Natural killer cell (primary cell): ENCODE measurements around the gene CRX. TPM values are rescaled to one million over a fixed set of nuclear protein-coding genes. Genes with fewer than 3 reads are reported as not detected.
"Not testable (repeated sequence)": the region's sequence is repeated elsewhere in the genome, so short reads cannot be mapped to it uniquely, and the experiment has no call there.

Source experiments
- ATAC-seq, 3 donors: fragments of 150-1000 bp in 2 of 3; fragments of 200-7000 bp in 1 of 3; cut with Tn5 transposase; 1 replicate in 1 of 3; 2 replicates in 2 of 3; pipeline ENCODE4 v1.10.0; 2021; ENCODE audit warnings: mild to moderate bottlenecking in 2 of 3, moderate library complexity in 2 of 3
- DNase-seq, 2 donors: peaks; one replicate each; pipeline versions ENCODE4 v3.0.0 to v3.0.0-alpha.2; 2013 to 2021; ENCODE audit warnings: mixed read lengths in 1 of 2
- H3K27ac ChIP-seq: one replicate; pipeline ENCODE4 v1.5.1; 2013; ENCODE audit warnings: mild to moderate bottlenecking, low read length
- H3K27me3 ChIP-seq: one replicate; pipeline ENCODE4 v1.6.1; 2013; ENCODE audit warnings: low read length; ENCODE audit not compliant: control insufficient read depth, insufficient read depth
- H3K36me3 ChIP-seq: one replicate; pipeline ENCODE4 v1.6.1; 2013; ENCODE audit warnings: low read length; ENCODE audit not compliant: control insufficient read depth, insufficient read depth
- H3K4me1 ChIP-seq: one replicate; pipeline ENCODE4 v1.6.1; 2013; ENCODE audit warnings: low read length; ENCODE audit not compliant: control insufficient read depth, insufficient read depth
- H3K4me3 ChIP-seq: one replicate; pipeline ENCODE4 v1.5.1; 2013; ENCODE audit warnings: low read length
- H3K9me3 ChIP-seq: one replicate; pipeline ENCODE4 v1.6.1; 2013; ENCODE audit warnings: low read length; ENCODE audit not compliant: control insufficient read depth, insufficient read depth
- H3K27ac Mint-ChIP-seq, 2 donors: one replicate each; pipeline ENCODE4 v1.8.0; 2022; ENCODE audit warnings: mild to moderate bottlenecking in 2 of 2, mixed read lengths in 2 of 2, moderate library complexity in 1 of 2
- H3K27me3 Mint-ChIP-seq, 2 donors: one replicate each; pipeline ENCODE4 v1.8.0; 2022; ENCODE audit warnings: low read depth in 2 of 2, mixed read lengths in 2 of 2
- H3K36me3 Mint-ChIP-seq: one replicate; pipeline ENCODE4 v1.8.0; 2022; ENCODE audit warnings: mixed read lengths
- H3K4me1 Mint-ChIP-seq, 2 donors: one replicate each; pipeline ENCODE4 v1.8.0; 2022; ENCODE audit warnings: mixed read lengths in 2 of 2
- H3K4me3 Mint-ChIP-seq: one replicate; pipeline ENCODE4 v1.8.0; 2022; ENCODE audit warnings: mild to moderate bottlenecking, moderate library complexity, mixed read lengths
- H3K9me3 Mint-ChIP-seq, 2 donors: one replicate each; pipeline ENCODE4 v1.8.0; 2022; ENCODE audit warnings: mixed read lengths in 2 of 2
- WGBS: methylation state at CpG from one replicate; pipeline ENCODE4 v1.1.7; 2013; ENCODE audit warnings: missing lambda C conversion rate; ENCODE audit not compliant: insufficient coverage; 5-methylcytosine and 5-hydroxymethylcytosine counted together
- intact Hi-C: fragments of 100-400 bp; cut with micrococcal nuclease; formaldehyde crosslinking; loops from one replicate; pipeline ENCODE4 v1.14.2; 2022
- total RNA-seq, 4 donors: library from RNA; stranded (reverse); fragments of 120-200 nt in 1 of 4; gene quantifications; one replicate each; pipeline versions ENCODE4 v1.2.3 to v1.2.4, GENCODE V29; 2013 to 2022
- TF ChIP-seq, protein P1 (sequence below): fragments of 200-600 bp; IDR thresholded peaks from one replicate; pipeline ENCODE4 v1.8.0; 2022; ENCODE audit warnings: antibody characterized with exemption

The CRX gene
- total RNA-seq, 3 donors from 2014 or later (not counting 1 experiment from before 2014, with no cell fraction given) = not detected

GRCh38 chr19:47806435-47806834, 15.3 kb upstream of the CRX start:
- TF ChIP-seq, protein P1, sequence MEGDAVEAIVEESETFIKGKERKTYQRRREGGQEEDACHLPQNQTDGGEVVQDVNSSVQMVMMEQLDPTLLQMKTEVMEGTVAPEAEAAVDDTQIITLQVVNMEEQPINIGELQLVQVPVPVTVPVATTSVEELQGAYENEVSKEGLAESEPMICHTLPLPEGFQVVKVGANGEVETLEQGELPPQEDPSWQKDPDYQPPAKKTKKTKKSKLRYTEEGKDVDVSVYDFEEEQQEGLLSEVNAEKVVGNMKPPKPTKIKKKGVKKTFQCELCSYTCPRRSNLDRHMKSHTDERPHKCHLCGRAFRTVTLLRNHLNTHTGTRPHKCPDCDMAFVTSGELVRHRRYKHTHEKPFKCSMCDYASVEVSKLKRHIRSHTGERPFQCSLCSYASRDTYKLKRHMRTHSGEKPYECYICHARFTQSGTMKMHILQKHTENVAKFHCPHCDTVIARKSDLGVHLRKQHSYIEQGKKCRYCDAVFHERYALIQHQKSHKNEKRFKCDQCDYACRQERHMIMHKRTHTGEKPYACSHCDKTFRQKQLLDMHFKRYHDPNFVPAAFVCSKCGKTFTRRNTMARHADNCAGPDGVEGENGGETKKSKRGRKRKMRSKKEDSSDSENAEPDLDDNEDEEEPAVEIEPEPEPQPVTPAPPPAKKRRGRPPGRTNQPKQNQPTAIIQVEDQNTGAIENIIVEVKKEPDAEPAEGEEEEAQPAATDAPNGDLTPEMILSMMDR = no peak
- Mint-ChIP-seq H3K36me3 (no peaks in the 10 kb centered on the region), H3K27ac (no peak overlapping the region), H3K27me3 (peaks cover 0 to 6% of the 10 kb centered on the region in 2 donors), H3K9me3 (no peaks in the 10 kb centered on the region), H3K4me3 (no peak overlapping the region), H3K4me1 (no peaks in the 10 kb centered on the region)
- H3K27ac ChIP-seq = no peak overlapping the region
- intact Hi-C loops = no loop called here
- 88% methylated on average over 6 of the region's 6 CpGs for WGBS
- no peaks in the 10 kb centered on the region for H3K27me3 ChIP-seq
- H3K9me3 ChIP-seq = peaks cover 4% of the 10 kb centered on the region
- no peaks in the 10 kb centered on the region for H3K4me1 ChIP-seq
- no peak overlapping the region for H3K4me3 ChIP-seq
- DNase-seq (no peak), ATAC-seq (no peak)
- H3K36me3 ChIP-seq = no peaks in the 10 kb centered on the region

GRCh38 chr19:47813304-47813994, 8.3 kb upstream of the CRX start:
- no peaks in the 10 kb centered on the region for H3K4me1 ChIP-seq
- no peaks in the 10 kb centered on the region for H3K27me3 ChIP-seq
- ATAC-seq = peak; percentile 66 to 82 (median 68)
- 43% methylated on average over 14 of the region's 17 CpGs for WGBS
- Mint-ChIP-seq H3K4me3 (no peak overlapping the region), H3K4me1 (peaks cover 0 to 5% of the 10 kb centered on the region in 2 donors), H3K27ac (no peak overlapping the region), H3K27me3 (peaks cover 0 to 6% of the 10 kb centered on the region in 2 donors), H3K9me3 (no peaks in the 10 kb centered on the region), H3K36me3 (no peaks in the 10 kb centered on the region)
- TF ChIP-seq, protein P1 = peak; percentile 43
- no peaks in the 10 kb centered on the region for H3K9me3 ChIP-seq
- H3K36me3 ChIP-seq = no peaks in the 10 kb centered on the region
- no peak overlapping the region for H3K4me3 ChIP-seq
- peak; percentile 63 to 80 for DNase-seq
- intact Hi-C loops = no loop called here
- no peak overlapping the region for H3K27ac ChIP-seq

GRCh38 chr19:47813995-47814328, 7.8 kb upstream of the CRX start:
- Mint-ChIP-seq H3K27ac (no peak overlapping the region), H3K4me3 (no peak overlapping the region), H3K4me1 (peaks cover 0 to 5% of the 10 kb centered on the region in 2 donors), H3K9me3 (no peaks in the 10 kb centered on the region), H3K27me3 (peaks cover 0 to 6% of the 10 kb centered on the region in 2 donors), H3K36me3 (no peaks in the 10 kb centered on the region)
- H3K27ac ChIP-seq = no peak overlapping the region
- intact Hi-C loops = no loop called here
- DNase-seq (no peak), ATAC-seq (peak in 2 of 3 donors; percentile 12 to 25)
- no peaks in the 10 kb centered on the region for H3K4me1 ChIP-seq
- H3K27me3 ChIP-seq = no peaks in the 10 kb centered on the region
- no peaks in the 10 kb centered on the region for H3K9me3 ChIP-seq
- TF ChIP-seq, protein P1 = no peak
- H3K36me3 ChIP-seq = no peaks in the 10 kb centered on the region
- no peak overlapping the region for H3K4me3 ChIP-seq
- 67% methylated on average over 7 of the region's 7 CpGs for WGBS

DNA sequence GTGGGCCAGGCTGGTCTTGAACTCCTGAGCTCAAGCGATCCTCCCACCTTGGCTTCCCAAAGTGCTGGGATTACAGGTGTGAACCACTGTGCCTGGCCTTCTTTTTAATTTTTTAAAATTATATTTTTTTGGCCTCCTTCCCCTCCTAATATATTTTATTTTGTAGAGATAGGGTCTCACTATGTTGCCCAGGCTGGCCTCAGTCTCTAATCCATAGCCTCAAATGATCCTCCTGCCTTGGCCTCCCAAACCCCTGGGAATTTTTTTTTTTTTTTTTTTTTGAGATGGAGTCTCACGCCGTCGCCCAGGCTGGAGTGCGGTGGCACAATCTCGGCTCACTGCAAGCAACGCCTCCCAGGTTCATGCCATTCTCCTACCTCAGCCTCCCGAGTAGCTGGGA, 5.5 kb upstream of the CRX start:
- H3K4me3 ChIP-seq, H3K9me3 Mint-ChIP-seq, H3K36me3 ChIP-seq, ATAC-seq, H3K4me1 Mint-ChIP-seq, H3K27me3 ChIP-seq, DNase-seq, intact Hi-C loops, H3K4me3 Mint-ChIP-seq, H3K9me3 ChIP-seq, H3K27ac Mint-ChIP-seq, H3K4me1 ChIP-seq, H3K36me3 Mint-ChIP-seq, H3K27ac ChIP-seq: not testable (repeated sequence)
- peaks cover 15 to 16% of the 10 kb centered on the region in 2 donors for H3K27me3 Mint-ChIP-seq
- 92% methylated on average over 7 of the region's 8 CpGs for WGBS

- H3K36me3 ChIP-seq, ATAC-seq, H3K27me3 ChIP-seq, H3K27ac Mint-ChIP-seq, H3K4me1 ChIP-seq, intact Hi-C loops, H3K9me3 Mint-ChIP-seq, H3K9me3 ChIP-seq, H3K4me3 Mint-ChIP-seq, DNase-seq, H3K4me3 ChIP-seq, H3K27ac ChIP-seq, H3K36me3 Mint-ChIP-seq, H3K4me1 Mint-ChIP-seq: not testable (repeated sequence)
- peaks cover 20 to 26% of the 10 kb centered on the region in 2 donors for H3K27me3 Mint-ChIP-seq
- WGBS = 85% methylated on average over 1 of the region's 1 CpG
Observed at GRCh38 chr19:47818221-47818620, 3.5 kb upstream of the CRX start.
